ENCODE measurements around the gene FAT1.

GRCh38 chr4:186570193-186570996, 153.3 kb downstream of the FAT1 start:
- TF ChIP-seq CTCF (IDR thresholded peaks at IDR 0.05; ENCODE audit: poor library complexity, severe bottlenecking), result no peak
- TF ChIP-seq EZH2 (IDR thresholded peaks at IDR 0.05; ENCODE audit: borderline replicate concordance, insufficient read depth, low read length, poor library complexity, severe bottlenecking), result no peak
- TF ChIP-seq POLR2AphosphoS5 (IDR thresholded peaks at IDR 0.05), result peak; percentile 40
- TF ChIP-seq EP300 (conservative IDR thresholded peaks at IDR 0.05; ENCODE audit: poor library complexity, severe bottlenecking), result no peak
- TF ChIP-seq MXI1 (conservative IDR thresholded peaks at IDR 0.05; ENCODE audit: poor library complexity, severe bottlenecking), result no peak
- TF ChIP-seq REST (IDR thresholded peaks at IDR 0.05; ENCODE audit: borderline replicate concordance), result peak; percentile 99
- no peak for TF ChIP-seq TAF1 (IDR thresholded peaks at IDR 0.05; ENCODE audit: low read depth)

Measured in neural cell (in vitro differentiated cells).